ENCODE results near the gene POLR3H. TPM values are rescaled to one million over a fixed set of nuclear protein-coding genes. Genes with fewer than 3 reads are reported as not detected.

Gene POLR3H
- total and polyA plus RNA-seq, 2 donors (not counting 1 experiment from before 2014, with no cell fraction given) = 12.4 to 32.1 TPM

GRCh38 chr22:41488596-41489385 lies 55.5 kb downstream of the POLR3H start:
- no peak for ATAC-seq (ENCODE audit: low read depth)
- no peak for TF ChIP-seq EZH2 (IDR thresholded peaks at IDR 0.05; ENCODE audit: borderline replicate concordance, insufficient read depth, low read depth, low read length, poor library complexity, severe bottlenecking)
- no peak for TF ChIP-seq CTCF (IDR thresholded peaks at IDR 0.05)
- H4K20me1 ChIP-seq (ENCODE audit: control insufficient read depth, insufficient read depth, low read length, poor library complexity, severe bottlenecking) = peaks cover 68% of the 10 kb centered on the region
- H3K9ac ChIP-seq (ENCODE audit: low read length) = no peak overlapping the region
- H3K27ac Mint-ChIP-seq = no peak overlapping the region
- H3K4me2 ChIP-seq (replicated peaks; ENCODE audit: low read depth, low read length, poor library complexity, severe bottlenecking) = no peak overlapping the region
- H3K27ac ChIP-seq (ENCODE audit: low read length in 2 of 2) = peak overlapping the region in 1 of 2 donors; percentile 29
- POLR2A ChIA-PET = no interaction called here
- no peak overlapping the region for H3K4me3 ChIP-seq (ENCODE audit: control extremely low read depth in 1 of 5, extremely low read depth in 1 of 5, insufficient read depth in 1 of 5, low read depth in 2 of 5, low read length in 4 of 5)
- no peaks in the 10 kb centered on the region for H3K9me3 Mint-ChIP-seq (ENCODE audit: insufficient read depth)
- no peaks in the 10 kb centered on the region for H3K27me3 Mint-ChIP-seq
- no peak overlapping the region for H3K4me3 Mint-ChIP-seq
- peaks cover 0 to 13% of the 10 kb centered on the region in 2 experiments for H3K36me3 ChIP-seq (replicated peaks in 1 of 2; ENCODE audit: control extremely low read depth in 1 of 2, control insufficient read depth in 1 of 2, extremely low read depth in 1 of 2, insufficient read depth in 2 of 2, low read length in 1 of 2)
- intact Hi-C loops (cut with micrococcal nuclease) = no loop called here
- peaks cover 56% of the 10 kb centered on the region for H3K4me1 Mint-ChIP-seq
- no peak for DNase-seq
- CTCF ChIA-PET = interaction anchor here (0.5 to 4.3 kb wide), 6 partner anchors 10 to 773 kb away, joined by 3 to 18 read pairs (median 4); partner anchors contain the start of genes ACO2 and PHF5A
- peaks cover 25 to 40% of the 10 kb centered on the region in 2 donors for H3K4me1 ChIP-seq (ENCODE audit: control insufficient read depth in 2 of 2, insufficient read depth in 2 of 2, low read length in 2 of 2)
- no peak overlapping the region for H2AFZ ChIP-seq (ENCODE audit: insufficient read depth, low read depth, low read length, poor library complexity, severe bottlenecking)
- H3K27me3 ChIP-seq (replicated peaks in 1 of 4; ENCODE audit: control extremely low read depth in 1 of 4, control insufficient read depth in 3 of 4, insufficient read depth in 4 of 4, low read length in 3 of 4) = no peaks in the 10 kb centered on the region
- peaks cover 98% of the 10 kb centered on the region for H3K79me2 ChIP-seq (ENCODE audit: control insufficient read depth, insufficient read depth, low read length)
- 100% methylated on average over 3 of the region's 3 CpGs for WGBS (ENCODE audit: insufficient coverage)
- H3K9me3 ChIP-seq (ENCODE audit: control extremely low read depth in 1 of 3, control insufficient read depth in 2 of 3, insufficient read depth in 1 of 3, low read length in 2 of 3) = no peaks in the 10 kb centered on the region

DNA sequence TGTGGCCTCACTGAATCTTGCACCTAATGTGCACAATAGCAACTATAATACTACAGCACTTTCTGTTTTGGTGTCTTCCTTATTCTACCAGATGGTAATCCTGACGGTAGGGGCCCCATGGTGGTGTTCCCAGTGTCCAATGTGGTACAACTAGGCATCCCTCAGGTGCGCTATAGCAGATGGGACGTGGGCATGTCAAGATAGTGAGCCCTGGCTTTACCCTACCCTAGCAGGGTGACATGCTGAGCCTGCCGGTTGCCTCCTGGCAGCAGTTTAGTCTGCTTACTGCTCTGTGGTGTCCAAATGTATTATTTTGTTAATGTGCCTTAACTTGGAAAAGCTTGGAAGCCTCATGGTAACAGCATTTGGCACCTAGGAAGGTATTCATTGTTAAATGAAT lies 56.2 kb downstream of the POLR3H start:
- ChIA-PET CTCF (interaction anchor here (0.9 to 2.3 kb wide), 3 partner anchors 19 to 95 kb away, joined by 3 to 8 read pairs (median 5); partner anchors contain the start of genes ACO2 and PHF5A), POLR2A (no interaction called here)
- no peak overlapping the region for H2AFZ ChIP-seq (ENCODE audit: insufficient read depth, low read depth, low read length, poor library complexity, severe bottlenecking)
- peak overlapping the region; percentile 39 for H3K27ac Mint-ChIP-seq
- 93% methylated on average over 4 of the region's 4 CpGs for WGBS (ENCODE audit: insufficient coverage)
- H3K4me2 ChIP-seq (replicated peaks; ENCODE audit: low read depth, low read length, poor library complexity, severe bottlenecking) = no peak overlapping the region
- H3K9ac ChIP-seq (ENCODE audit: low read length) = no peak overlapping the region
- peaks cover 31 to 47% of the 10 kb centered on the region in 2 donors for H3K4me1 ChIP-seq (ENCODE audit: control insufficient read depth in 2 of 2, insufficient read depth in 2 of 2, low read length in 2 of 2)
- H3K79me2 ChIP-seq (ENCODE audit: control insufficient read depth, insufficient read depth, low read length) = peaks cover 98% of the 10 kb centered on the region
- no peak for TF ChIP-seq CTCF (IDR thresholded peaks at IDR 0.05)
- no peak for TF ChIP-seq EZH2 (IDR thresholded peaks at IDR 0.05; ENCODE audit: borderline replicate concordance, insufficient read depth, low read depth, low read length, poor library complexity, severe bottlenecking)
- intact Hi-C loops (cut with micrococcal nuclease) = no loop called here
- no peak overlapping the region for H3K27ac ChIP-seq (ENCODE audit: low read length in 2 of 2)
- no peaks in the 10 kb centered on the region for H3K27me3 Mint-ChIP-seq
- H3K4me3 ChIP-seq (ENCODE audit: control extremely low read depth in 1 of 5, extremely low read depth in 1 of 5, insufficient read depth in 1 of 5, low read depth in 2 of 5, low read length in 4 of 5) = no peak overlapping the region
- no peaks in the 10 kb centered on the region for H3K9me3 ChIP-seq (ENCODE audit: control extremely low read depth in 1 of 3, control insufficient read depth in 2 of 3, insufficient read depth in 1 of 3, low read length in 2 of 3)
- no peaks in the 10 kb centered on the region for H3K27me3 ChIP-seq (replicated peaks in 1 of 4; ENCODE audit: control extremely low read depth in 1 of 4, control insufficient read depth in 3 of 4, insufficient read depth in 4 of 4, low read length in 3 of 4)
- H3K9me3 Mint-ChIP-seq (ENCODE audit: insufficient read depth) = no peaks in the 10 kb centered on the region
- peaks cover 0 to 13% of the 10 kb centered on the region in 2 experiments for H3K36me3 ChIP-seq (replicated peaks in 1 of 2; ENCODE audit: control extremely low read depth in 1 of 2, control insufficient read depth in 1 of 2, extremely low read depth in 1 of 2, insufficient read depth in 2 of 2, low read length in 1 of 2)
- peaks cover 64% of the 10 kb centered on the region for H4K20me1 ChIP-seq (ENCODE audit: control insufficient read depth, insufficient read depth, low read length, poor library complexity, severe bottlenecking)
- H3K4me1 Mint-ChIP-seq = peaks cover 58% of the 10 kb centered on the region
- no peak overlapping the region for H3K4me3 Mint-ChIP-seq
- no peak for ATAC-seq (ENCODE audit: low read depth)
- DNase-seq = no peak

Measured in B cell (primary cell).